Frontal cortex (tissue), 4 donors: Measurements from ENCODE around the gene OBP2B. TPM values are rescaled to one million over a fixed set of nuclear protein-coding genes. Genes with fewer than 3 reads are reported as not detected.
"Not testable (repeated sequence)": the region's sequence is repeated elsewhere in the genome, so short reads cannot be mapped to it uniquely, and the experiment has no call there.

ENCODE experiments used
- DNase-seq, 2 donors: peaks; one replicate each; pipeline ENCODE4 v3.0.0; 2012; ENCODE audit warnings: low spot score in 2 of 2
- FAIRE-seq: peaks from 2 replicates; lab custom pipeline; 2012; peaks lifted over from hg19 to GRCh38; lab: Jason Lieb, UNC
- total RNA-seq: library from RNA; depleted of rRNA; stranded (reverse); fragments of >200 nt; gene quantifications from one replicate; pipeline ENCODE4 v1.2.3, GENCODE V29; 2014
- donor health status: control.
- donor health status: control.
- donor health status: control.

OBP2B gene
- total RNA-seq, 1 donor from 2014 or later = not detected

DNA sequence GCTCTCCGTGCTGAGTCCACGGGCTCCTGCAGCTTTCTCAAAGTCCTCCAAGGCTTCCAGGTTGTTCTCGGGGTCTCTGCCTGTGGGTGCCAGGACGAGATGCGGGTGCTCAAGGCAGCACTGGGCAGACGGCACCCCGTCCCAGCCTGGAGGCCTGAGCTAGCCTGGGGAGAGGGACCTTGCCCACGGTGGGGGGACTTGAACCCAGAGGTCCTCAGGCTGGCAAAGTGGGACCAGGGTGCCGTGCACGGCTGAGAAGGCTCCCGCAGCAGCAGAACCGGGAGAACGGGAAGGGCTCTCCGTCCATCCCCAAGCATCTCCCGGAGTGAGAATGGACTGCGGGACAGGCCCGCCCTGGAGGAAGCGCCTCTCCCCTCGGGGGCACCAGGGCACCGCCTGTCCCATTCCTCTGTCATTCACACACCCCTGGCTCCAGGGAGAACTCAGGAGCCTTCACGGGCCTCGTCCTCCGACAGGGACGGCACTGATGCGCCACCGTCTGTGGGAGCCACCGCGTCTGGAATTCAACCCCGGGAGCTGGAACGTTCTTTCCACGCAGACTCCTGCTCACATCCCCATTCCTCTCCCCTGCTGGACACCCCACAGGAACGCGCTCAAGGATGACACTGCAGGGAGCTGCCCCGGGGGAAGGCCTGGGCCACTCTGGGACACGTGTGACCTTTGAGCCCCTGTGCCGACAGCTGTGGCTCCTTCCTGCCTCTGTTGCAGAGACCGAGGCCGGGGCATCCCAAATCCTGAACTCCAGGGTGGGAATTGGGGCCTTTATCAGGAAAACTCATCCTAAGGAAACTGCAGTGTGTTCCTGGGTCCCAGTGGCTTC lies 16.3 kb upstream of the OBP2B start:
- DNase-seq (no peak), FAIRE-seq (no peak)

DNA sequence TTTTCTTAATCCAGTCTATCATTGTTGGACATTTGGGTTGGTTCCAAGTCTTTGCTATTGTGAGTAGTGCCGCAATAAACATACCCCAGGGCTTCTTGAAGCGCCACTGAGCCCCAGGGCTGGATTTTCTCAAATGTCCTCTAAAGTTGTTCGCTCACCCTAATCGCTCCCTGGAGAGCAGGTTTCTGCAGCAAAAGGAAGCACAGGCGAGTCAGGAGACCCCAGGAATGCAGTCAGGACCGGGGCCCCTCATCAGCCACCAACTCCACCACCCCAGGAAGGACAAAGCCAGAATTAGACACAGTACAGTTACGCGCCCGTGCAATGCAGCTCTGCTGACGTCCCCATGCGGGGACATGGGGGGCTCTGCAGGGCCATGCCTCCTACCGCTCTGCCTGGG lies 15.7 kb upstream of the OBP2B start:
- DNase-seq (no peak), FAIRE-seq (no peak)

DNA sequence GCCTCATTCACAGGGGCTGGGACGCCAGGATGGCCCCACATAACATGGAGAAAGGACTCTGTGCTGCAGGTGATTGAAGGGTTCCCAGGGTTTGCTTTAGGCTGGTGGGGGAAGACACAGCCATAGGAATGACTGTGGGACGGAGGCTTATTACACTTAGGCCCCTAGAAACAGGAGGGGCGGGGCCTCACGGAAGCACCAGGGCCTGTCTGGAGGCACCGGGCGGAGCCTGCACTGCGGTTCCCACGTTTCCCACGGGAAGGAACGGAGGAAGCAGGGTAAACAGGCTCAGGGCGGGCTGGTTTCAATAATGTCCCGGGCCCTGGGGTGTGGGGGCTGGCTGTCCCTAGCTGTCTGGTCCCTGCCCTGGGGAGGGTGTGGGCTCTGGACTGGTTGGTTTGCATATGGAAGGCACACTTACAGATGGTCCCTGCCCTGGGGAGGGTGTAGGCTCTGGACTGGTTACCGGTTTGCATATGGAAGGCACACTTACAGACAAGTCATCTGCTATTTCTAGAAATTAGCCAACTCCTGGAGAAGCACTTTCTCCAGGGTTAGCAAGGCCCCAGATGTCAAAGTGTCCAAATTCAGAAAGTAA lies 14.2 kb upstream of the OBP2B start:
- DNase-seq, FAIRE-seq: not testable (repeated sequence)

DNA sequence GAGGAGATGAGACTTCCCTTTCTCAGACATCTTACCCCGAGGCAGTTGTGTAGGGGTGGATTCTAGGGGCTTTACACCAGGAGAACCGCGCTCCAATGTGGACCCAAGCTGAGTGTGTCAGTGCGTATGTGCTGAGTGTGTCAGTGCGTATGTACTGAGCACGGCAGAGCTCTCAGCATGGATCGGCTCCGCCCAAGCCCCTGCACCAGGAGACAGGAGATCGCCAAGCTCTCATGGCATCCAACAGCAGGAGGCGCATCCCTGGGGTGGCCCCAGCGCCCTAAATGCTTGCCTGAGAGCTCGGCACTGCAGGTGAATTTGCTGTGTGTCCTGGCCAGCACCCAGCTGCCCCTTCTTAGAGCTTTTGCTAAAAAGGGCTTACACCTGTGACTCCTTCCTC lies 12.9 kb upstream of the OBP2B start:
- FAIRE-seq, DNase-seq: not testable (repeated sequence)

DNA sequence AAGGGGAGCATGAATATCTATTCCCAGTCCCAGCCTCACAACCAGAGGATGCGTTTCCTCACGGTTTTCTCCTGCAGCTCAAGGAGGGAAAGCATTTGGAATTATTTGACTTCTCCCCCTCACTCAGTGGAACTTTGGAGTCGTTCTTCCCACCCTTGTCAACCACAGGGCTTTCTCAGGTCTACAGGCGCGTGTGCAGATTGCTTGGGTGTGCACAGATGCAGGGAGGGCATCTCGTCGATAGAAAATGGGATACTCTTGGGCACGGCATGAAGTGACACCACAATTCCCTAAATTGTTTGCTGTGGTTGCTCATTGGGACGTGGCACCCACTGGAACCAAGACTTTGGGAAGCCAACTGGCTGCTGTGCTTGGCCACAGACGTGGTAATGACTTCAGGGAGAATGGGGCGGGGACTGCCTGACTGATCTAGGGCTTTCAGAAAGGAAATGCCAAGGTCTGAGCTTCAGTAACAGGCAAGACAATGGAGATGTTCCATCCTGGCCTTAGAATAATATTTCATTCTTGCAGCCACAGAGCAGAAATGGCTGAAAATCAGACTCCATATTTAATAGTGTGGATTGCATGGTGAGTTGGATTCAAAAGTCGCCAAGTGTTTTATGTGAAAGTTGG lies 12.2 kb upstream of the OBP2B start:
- FAIRE-seq (no peak), DNase-seq (no peak)

DNA sequence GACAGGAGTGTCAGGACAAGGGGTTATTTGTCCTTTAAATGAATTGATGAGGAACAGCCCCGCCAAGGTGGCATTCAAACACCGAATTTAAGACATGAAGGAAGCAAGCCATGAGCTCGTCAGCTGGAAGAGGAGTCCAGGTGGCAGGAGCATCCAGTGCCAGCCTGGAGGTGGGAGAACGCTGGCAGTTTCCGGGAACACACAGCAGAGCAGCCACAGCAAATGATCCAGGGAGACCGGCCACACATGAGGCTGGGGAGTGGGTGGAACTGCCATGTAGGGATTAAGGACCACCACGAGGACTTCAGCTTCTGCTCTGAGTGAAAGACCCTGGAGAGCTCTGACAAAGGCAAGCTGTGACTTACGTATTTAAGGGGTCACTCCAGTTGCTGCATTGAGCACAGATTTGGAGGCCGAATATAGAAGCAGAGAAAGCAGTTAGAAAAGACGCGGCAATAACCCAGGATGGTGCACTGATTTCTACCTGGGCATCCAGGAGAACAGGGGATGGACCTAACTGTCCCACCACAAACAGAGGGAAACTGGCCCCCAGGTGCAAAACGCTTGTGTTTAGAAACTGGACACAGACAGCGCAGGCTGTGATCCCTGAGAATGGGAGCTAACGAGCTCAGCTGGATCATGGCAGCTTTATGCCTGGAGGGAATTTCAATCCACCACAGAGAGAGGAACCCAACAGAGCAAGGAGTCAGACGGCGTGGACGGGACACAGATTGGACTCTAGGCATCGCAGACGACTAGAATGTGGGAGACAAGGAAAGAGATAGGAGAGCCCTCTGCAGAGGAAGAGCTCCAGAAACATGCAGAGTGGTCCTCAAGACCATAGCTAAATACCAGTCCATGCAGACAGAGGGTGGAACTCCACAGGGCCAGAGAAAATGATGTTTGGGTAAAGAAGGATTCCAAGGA lies 9.3 kb upstream of the OBP2B start:
- DNase-seq, FAIRE-seq: not testable (repeated sequence)

DNA sequence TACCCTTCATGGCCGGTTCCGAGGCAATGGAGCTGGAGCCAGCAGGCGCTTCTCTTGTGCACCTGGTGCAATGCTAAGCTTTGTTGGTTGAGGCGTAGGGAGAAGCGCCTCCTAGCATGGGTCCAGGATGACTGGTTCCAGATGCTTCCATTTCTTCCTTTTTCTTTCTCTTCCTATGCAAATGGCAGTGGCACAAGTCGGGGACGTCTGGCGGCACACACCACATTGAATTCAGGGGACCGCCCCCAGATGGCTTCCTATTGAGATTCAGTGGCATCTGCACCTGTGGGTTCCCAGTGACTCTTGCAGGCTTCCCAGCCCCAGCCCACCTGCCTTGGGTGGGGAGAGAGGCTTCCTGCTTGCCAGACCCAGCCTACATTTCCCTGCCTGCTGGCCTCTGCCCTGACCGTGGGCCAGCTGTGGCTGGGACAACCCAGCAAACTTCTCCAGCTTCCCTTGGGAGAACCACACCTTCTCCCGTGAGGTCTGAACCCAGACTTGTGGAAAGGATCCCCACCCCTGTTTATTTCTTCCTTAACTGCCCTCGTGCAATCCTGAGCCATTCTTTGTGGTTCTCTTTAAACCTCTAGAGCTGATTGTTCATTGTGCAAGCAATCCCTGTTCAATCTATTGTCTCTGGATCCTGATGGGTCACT lies 8.4 kb upstream of the OBP2B start:
- not testable (repeated sequence) for FAIRE-seq

DNA sequence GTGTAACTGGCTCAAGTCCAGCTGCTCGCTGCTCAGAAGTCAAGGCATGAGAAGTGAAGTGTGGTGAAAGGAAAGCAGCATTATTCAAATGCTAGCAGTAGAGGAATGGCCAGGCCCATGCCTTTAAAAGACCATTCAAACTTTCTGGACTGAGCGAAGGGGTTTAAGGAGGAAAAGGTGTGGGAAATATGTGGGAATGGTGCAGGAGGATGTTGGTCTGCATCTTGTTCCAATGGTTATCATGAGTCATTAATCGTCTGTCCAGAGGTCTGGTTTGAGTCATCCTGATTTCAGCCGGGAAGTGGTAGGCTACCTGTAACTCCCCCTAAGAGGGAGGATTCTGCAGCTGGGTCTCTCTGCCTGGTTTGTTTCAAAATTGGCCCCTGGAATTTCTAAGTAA lies 5.2 kb upstream of the OBP2B start:
- not testable (repeated sequence) for FAIRE-seq

More for the DNA sequence above, 8.4 kb upstream of the OBP2B start:
- not testable (repeated sequence) for DNase-seq

DNA sequence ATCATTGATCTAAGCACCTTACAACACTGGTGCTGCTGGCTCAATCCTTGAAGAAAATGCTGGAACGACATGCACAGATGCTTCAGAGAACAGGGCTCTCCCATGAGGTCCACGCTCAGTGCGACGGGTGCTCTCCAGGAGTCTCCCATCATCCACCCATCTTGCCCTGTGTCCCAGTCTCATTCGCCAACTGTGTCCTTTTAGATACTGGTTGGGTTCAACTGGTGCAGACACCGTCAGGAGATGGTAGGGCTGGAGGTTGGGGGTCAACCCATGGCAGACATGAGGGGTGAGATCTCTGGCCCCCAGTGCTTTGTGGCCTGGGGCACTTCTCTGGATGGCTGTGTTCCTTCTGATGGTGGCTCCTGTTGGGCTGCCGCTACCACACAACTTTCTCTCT lies 1.6 kb upstream of the OBP2B start:
- DNase-seq = no peak
- no peak for FAIRE-seq

More for the DNA sequence above, 5.2 kb upstream of the OBP2B start:
- not testable (repeated sequence) for DNase-seq

DNA sequence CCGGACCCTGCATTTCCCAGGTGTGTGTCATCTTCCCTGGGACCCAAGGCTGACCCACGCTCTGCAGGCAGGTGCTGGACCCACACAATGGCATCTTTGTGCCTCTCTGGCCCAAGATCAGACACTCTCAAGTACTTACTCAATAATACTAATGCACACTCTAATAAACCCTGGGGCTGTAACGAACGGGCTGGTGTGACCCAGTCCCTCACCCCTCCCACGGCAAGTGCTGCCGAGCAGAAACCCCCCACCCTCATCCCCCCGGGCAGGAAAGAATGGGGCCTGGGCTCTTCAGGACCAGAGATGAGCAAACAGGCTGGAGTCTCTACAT lies 1.1 kb upstream of the OBP2B start:
- DNase-seq = no peak
- FAIRE-seq = no peak

DNA sequence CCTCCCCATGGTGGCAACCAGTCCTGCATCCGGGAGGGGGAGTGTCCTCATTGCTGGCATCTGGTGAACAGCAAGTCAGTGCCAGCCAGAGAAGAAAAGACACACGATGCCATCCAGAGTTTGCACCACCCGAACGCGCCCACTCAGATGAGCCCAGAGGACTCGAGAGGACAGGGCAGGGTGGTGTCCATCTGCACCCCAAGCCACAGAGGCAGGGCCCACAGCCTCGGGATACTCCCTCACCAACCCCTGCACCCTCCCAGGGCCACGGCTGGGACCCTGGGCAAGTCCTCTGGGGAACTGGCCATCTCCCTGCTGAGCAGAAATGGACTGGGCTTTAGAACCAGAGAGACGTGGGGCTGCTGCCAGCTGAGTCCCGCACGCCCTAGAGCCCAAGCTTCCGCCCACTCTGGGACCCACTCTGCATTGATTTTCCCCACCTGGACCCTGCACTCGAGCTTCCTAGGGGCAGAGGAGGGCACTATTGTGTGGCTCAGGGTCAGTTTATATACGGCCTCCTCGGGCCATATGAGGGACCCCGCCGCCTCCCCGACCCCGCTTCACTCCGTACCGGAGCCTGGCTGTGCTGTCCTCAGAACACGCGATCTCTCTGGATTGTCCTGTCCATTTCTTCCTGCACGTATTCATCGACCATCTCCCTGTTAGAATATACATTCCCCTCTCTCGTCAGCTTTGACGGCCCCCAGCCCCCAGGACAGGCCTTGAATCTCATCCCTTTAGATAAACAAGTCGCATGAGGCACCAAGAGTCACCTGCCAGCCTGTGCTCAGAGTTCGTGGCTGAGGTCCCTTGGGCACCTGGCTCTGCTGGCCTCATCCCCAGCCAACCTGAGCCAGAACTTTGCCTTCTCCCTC lies 514 bp upstream of the OBP2B start:
- not testable (repeated sequence) for FAIRE-seq, DNase-seq

DNA sequence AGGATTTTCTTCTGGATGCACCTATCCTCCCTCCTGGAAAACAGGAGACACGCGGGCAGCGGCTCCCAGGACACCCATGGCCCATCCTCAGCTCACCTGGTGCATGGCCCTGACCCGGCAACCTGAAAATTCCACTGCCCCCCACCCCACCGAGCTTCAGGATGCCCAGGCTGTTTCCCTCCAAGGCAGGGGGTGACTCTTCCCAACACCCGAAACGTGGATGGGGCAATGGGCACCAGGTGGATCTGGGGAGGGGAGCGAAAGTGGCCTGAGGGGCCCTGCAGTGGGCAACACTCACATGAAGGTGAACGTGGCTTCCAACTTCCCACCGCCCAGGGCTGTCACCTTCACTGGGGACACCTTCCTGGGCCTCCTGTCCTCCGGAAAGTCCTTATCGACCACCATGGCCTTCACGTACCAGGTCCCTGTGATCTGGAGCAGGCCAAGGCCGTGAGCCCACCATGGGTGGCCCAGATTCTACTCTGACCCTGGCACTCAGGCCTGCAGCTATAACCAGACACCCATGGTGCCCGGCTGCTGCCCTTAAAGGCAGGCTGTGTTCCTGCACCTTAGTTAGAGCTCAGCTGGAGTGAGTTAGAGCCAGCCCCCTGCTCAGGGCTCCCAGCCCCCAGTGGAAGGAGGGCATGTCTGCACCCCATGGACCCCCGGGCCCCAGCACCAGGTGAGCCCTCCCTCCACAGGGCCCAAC lies 725 bp downstream of the OBP2B start:
- DNase-seq, FAIRE-seq: not testable (repeated sequence)

DNA sequence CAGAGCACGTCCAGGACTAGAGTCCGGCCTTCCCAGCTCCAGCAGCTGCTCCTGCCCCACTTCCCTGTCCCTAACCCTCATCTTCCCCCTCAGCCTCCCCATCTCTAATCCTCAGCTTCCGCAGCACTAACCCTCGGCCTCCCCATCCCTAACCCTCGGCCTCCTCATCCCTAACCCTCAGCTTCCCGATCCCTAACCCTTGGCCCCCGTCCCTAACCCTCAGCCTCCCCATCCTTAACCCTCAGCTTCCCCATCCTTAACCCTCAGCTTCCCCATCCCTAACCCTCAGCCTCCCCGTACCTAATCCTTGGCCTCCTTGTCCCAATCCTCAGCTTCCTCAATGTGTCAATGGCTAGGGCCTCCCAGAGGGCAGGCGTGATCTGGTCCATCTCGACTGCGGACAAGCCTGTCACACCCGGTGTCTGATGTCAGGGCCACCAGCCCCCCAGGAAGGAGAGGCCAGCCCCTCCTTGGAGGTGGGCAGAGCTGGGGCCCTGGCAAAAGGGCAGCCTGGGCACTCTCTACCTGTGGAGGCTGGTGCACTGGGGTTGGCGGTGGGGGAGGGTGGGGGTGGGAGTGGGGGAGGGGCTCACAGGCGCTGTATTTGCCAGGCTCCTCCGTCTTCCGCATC lies 1.4 kb downstream of the OBP2B start:
- FAIRE-seq = no peak
- DNase-seq = no peak

DNA sequence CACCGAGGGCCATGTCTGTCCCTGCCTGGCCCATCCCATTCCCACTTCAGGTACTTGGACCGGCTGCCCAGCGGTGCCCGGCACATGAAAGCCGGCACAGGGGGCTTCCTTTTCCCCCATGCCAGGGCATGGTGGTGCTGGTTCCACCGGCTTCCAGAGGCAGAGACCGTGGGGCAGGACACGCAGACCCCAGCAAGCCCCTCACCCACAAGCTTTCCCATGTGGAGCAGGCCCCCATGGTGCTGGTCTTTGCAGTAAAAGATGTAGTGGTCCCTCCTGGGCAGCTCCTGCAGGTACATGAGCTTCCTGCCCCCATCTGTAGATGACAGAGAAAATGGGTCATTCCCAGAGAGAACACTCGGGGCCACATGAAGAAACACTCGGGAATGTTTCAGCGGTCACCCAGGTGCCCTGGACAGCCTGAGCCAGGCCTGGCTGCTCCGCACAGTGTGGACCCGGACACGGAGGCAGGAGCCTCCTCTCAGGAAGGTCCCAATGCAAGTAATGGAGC lies 2.0 kb downstream of the OBP2B start:
- no peak for DNase-seq
- FAIRE-seq = no peak

DNA sequence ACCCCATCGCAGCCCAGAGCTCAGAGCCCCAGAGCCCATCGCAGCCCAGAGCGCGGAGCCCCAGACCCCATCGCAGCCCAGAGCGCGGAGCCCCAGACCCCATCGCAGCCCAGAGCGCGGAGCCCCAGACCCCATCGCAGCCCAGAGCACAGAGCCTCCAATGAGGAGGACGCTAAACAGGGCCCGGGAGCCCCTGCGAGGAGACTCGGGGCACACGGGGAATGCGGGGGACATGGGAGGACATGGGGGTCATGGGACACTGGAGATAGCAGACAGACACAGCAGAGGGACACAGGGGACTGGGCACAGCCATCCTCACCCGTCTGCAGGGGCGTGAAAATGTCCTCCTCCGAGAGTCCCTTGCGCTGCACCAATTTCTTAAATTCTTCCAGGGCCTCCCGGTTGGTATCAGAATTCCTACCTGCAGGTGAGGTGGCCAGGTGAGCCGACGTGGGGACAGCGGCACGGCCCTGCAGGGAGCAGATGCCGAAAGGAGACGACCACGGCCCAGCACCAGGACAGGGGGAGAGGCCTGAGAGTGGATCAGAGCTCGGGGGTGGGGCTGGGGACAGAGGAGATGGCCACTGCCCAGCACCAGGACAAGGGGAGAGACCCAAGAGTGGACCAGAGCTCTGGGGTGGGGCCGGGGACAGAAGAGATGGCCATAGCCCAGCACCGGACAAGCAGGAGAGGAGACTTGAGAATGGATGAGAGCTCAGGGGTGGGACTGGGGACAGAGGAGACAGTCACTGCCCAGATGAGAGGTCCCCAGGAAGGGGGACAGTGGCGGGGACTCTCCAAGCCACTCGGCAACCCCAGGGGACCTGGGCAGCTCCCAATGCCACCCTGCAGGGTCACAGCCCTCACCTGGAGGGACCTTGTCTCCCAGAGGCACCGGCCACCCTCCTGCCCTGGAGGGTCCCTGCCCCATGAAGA lies 2.8 kb downstream of the OBP2B start:
- DNase-seq (no peak), FAIRE-seq (no peak)

DNA sequence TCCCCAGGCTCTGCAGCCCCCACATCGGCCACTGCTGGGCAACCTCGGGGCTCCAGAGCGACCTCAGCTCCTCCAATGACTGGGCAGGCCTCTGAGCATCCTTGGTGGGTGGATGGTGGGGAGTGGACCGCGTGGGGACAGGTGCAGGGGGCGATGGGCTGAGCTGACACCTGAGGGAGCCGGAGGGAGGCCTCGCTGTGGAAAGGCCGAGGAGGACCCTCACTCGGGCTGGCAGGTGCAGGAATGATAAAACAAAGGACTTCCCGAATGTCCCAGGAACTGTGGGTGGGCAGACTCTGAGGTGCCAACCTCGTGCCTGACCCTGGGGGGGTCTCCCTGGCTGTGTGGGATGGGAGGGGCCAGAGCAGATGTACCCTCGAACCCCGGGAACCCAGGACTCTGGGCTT lies 3.6 kb downstream of the OBP2B start:
- FAIRE-seq, DNase-seq: not testable (repeated sequence)
